Fibroblast of lung (primary cell): ENCODE data around the gene NUDT14.

Source experiments
- CTCF ChIP-seq, 2 donors: IDR thresholded peaks in 1 of 2; conservative IDR thresholded peaks in 1 of 2; 1 replicate in 1 of 2; 2 replicates in 1 of 2; pipeline ENCODE4 v1.5.1; 2011 to 2012; ENCODE audit warnings: low read length in 2 of 2, control low read depth in 1 of 2, inconsistent platforms in 1 of 2, low read depth in 1 of 2, mild to moderate bottlenecking in 1 of 2
- EZH2 ChIP-seq: IDR thresholded peaks from 2 replicates; pipeline ENCODE4 v1.5.1; 2012; ENCODE audit warnings: low read length, control low read depth, mild to moderate bottlenecking; ENCODE audit errors: missing control alignments

- TF ChIP-seq EZH2: no peak
- TF ChIP-seq CTCF (conservative IDR thresholded peaks at IDR 0.05 in 1 of 2, IDR thresholded peaks at IDR 0.05 in 1 of 2; ENCODE audit: low read depth in 1 of 2, low read length in 2 of 2): no peak
These were observed 3.9 kb upstream of the NUDT14 start for GRCh38 chr14:105185001-105185400.
